NCI-H2196 treated with DMSO at 0.1 percent for 48 hours (cell line): ENCODE results near the gene PGGHG.
"Not testable (repeated sequence)": the region's sequence is repeated elsewhere in the genome, so short reads cannot be mapped to it uniquely, and the experiment has no call there.

Experiments
- DNase-seq: peaks from one replicate; lab custom pipeline; 2025; ENCODE audit not compliant: unreplicated experiment; lab: John Stamatoyannopoulos, UW

The PGGHG gene

DNA sequence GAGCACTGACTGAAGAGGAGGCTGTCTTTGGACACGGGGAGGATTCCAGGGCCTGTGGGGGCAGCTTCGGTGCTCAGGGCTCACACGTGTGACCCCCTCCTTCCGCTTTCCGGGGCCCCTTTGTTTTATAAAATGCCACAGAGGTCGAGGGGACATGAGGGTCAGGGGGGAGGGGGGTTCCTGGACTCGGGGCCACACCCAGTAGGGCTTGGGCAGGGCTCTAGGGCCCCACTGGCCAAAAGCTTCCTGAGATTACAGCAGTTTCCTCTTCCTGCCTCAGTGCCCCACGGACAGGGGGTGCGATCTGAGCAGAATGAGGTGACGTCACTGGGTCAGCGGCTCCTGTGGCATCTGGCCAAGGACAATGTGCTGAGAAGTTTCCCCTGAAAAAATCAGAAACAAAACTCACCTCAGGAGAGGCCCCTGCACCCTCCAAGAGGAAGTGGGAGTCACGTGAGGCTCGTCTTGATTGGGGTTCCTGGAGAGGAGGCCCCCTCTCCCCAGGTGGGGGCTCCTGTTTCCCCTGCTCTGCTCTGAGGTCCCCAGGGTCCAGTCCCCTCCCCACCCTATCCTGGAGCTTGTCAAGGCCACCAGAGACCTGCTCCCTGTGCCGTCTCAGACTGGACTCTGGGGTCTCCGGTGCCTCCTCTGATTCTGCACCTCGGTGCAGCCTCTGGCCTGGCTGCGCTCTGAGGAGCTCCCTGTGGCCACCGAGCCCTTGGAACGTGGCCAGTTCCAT lies 38.1 kb downstream of the PGGHG start:
- no peak for DNase-seq

- DNase-seq = no peak
Measured at GRCh38 chr11:327581-327923, 38.6 kb downstream of the PGGHG start.

GRCh38 chr11:328012-328411 lies 39.1 kb downstream of the PGGHG start:
- DNase-seq = no peak

DNA sequence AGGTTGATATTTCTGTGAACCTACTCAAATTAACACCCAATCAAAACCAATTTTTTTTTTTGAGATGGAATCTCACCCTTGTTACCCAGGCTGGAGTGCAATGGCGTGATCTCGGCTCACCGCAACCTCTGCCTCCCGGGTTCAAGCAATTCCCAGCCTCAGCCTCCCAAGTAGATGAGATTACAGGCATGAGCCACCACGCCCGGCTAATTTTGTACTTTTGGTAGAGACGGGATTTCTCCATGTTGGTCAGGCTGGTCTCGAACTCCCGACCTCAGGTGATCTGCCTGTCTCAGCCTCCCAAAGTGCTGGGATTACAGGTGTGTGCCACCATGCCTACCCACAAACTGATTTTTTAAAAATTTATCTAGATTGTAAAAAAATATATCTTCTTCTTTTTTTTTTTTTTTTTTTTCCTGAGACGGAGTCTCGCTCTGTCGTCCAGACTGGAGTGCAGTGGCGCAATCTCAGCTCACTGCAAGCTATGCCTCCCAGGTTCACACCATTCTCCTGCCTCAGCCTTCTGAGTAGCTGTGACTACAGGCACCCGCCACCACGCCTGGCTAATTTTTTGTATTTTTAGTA lies 39.7 kb downstream of the PGGHG start:
- not testable (repeated sequence) for DNase-seq

GRCh38 chr11:329886-330253 lies 40.9 kb downstream of the PGGHG start:
- no peak for DNase-seq

- DNase-seq = no peak
Measured at GRCh38 chr11:330307-330693, 41.4 kb downstream of the PGGHG start.

- DNase-seq = no peak
Measured at GRCh38 chr11:330694-331357, 41.9 kb downstream of the PGGHG start.

DNA sequence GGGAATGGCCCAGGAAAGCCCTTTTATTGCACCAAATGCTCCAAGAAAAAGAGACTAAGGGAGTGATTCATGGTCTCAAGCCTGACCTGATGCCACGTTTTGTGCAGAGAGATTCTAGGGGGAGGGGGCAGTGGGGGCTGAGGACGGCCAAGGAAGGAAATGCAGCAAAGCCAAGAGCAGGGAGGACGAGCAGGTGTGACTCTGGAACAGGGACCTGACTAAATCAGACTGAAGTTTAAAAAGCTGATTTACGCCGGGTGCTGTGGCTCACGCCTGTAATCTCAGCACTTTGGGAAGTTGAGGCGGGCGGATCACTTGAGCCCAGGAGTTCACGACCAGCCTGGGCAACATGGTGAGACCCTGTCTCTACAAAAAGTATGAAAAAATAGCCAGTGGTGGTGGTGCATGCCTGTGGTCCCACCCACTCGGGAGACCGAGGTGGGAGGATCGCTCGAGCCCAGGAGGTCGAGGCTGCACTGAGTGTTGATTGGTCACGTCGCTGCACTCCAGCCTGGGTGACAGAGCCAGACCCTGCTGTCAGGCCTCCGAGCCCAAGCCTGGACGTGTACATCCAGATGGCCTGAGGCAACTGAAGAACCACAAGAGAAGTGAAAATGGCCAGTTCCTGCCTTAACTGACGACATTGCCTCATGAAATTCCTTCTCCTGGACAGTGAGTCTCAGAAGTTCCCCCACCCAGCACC lies 42.6 kb downstream of the PGGHG start:
- DNase-seq = no peak

GRCh38 chr11:332651-333480 lies 43.9 kb downstream of the PGGHG start:
- no peak for DNase-seq

- not testable (repeated sequence) for DNase-seq
Measured at GRCh38 chr11:333616-334263, 44.8 kb downstream of the PGGHG start.

- DNase-seq = no peak
Measured at GRCh38 chr11:334264-334994, 45.5 kb downstream of the PGGHG start.

DNA sequence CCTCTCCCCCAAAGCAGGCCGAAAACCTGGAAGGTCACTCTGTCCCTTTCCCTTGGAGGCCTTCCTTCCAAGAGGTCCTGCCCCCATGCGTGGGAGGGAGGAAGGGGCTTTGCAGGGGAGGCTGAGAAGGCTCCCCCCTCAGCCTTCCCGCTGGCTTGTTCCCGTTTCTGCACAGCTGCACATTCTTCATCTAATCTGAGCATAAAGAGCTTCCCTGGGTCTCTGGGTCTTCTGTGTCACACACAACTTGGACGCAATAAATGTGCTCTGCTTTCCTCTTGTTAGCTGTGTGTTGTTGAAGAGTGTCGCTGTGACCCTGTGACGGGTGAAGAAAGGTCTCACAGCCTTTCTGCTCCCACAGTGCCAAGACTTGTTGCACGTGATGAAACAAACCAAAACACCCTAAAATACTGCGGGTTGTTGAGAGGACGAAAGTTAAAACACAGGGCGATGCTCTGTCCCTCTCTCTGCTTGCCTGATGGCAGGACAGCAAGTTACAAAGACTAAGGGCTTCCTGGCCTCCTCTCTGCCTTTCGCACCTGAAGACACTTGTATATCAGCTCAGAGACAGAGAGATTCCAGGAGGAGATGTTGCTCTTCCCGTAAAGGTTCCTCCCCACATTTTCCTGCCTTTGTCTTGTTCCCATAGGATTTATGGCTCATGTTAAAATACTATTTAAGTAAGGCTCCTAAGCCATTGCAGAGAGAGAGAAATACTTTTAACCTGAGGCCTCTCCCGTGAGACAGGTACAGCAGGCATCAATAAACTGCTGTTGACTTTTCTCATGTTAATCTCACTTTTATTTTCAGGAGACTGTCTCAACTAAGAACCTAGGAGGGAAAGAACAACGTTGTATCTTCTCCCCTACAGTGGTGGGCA lies 47.1 kb downstream of the PGGHG start:
- DNase-seq = no peak

GRCh38 chr11:336659-337198 lies 47.8 kb downstream of the PGGHG start:
- DNase-seq = no peak

- DNase-seq = no peak
Measured at GRCh38 chr11:337711-338110, 48.8 kb downstream of the PGGHG start.

- no peak for DNase-seq
Measured at GRCh38 chr11:339963-340362, 51.0 kb downstream of the PGGHG start.

DNA sequence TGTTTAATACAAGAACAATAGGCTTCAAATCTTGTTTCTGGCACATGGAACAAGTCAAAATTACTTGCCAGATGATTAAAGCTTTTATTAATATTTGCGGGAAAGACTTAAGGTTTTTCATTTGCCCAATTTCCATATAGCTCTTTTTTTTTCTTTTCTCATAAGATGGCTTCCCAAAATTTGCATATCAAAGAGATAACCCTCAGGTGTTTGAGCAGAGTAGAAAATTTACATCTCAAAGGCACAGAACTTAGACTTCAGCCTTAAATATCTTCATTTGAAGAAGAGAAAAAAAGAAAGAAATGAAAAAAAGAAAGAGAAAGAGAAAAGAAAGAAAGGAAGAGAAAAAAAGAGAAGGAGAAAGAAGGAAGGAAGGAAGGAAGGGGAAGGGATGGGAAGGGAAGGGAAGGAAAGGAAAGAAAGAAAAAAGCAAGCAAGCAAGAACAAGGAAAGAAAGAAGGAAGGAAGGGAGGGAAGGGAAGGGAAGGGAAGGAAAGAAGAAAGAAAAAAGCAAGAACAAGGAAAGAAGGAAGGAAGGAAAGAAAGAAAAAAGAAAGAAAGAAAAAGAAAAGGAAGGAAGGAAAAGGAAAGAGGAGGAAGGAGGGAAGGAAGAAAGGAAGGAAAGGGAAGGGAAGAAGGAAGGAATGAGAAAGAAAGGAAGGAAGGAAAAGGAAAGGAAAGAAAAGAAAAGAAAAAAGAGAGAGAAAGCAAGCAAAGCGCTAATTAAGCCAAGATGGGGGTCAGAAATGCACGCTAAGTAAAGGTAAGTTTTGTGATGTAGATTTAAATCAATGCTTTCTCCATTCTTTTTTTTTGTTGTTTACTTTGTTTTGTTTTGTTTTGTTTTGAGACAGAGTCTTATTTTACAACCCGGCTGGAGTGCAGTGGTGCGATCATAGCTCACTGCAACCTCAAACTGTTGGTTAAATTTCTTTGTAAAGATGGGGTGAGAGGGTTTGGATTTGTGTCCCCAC lies 51.9 kb downstream of the PGGHG start:
- no peak for DNase-seq

- DNase-seq = no peak
Measured at GRCh38 chr11:342328-342727, 53.4 kb downstream of the PGGHG start.
